Endothelial cell (in vitro differentiated cells): ENCODE data around the gene NECTIN2. TPM values are rescaled to one million over a fixed set of nuclear protein-coding genes. Genes with fewer than 3 reads are reported as not detected.
A peak's percentile ranks its signal among the peaks of the same experiment; 100 is the strongest.

Experiments
- DNase-seq: peaks from one replicate; pipeline ENCODE4 v3.0.0; 2021; ENCODE audit warnings: low spot score
- H3K27ac Mint-ChIP-seq: one replicate; pipeline ENCODE4 v1.8.0; 2021; ENCODE audit warnings: mixed read lengths, inconsistent platforms; ENCODE audit not compliant: unreplicated experiment
- H3K27me3 Mint-ChIP-seq: one replicate; pipeline ENCODE4 v1.8.0; 2021; ENCODE audit warnings: mild to moderate bottlenecking, moderate library complexity, mixed read lengths, inconsistent platforms; ENCODE audit not compliant: unreplicated experiment
- H3K36me3 Mint-ChIP-seq: one replicate; pipeline ENCODE4 v1.8.0; 2021; ENCODE audit warnings: mild to moderate bottlenecking, low read depth, mixed read lengths, inconsistent platforms; ENCODE audit not compliant: unreplicated experiment
- H3K4me1 Mint-ChIP-seq: one replicate; pipeline ENCODE4 v1.8.0; 2021; ENCODE audit warnings: mild to moderate bottlenecking, mixed read lengths, inconsistent platforms; ENCODE audit not compliant: unreplicated experiment
- H3K4me3 Mint-ChIP-seq: one replicate; pipeline ENCODE4 v1.8.0; 2021; ENCODE audit warnings: mild to moderate bottlenecking, mixed read lengths, inconsistent platforms; ENCODE audit not compliant: unreplicated experiment
- H3K9me3 Mint-ChIP-seq: one replicate; pipeline ENCODE4 v1.8.0; 2021; ENCODE audit warnings: mixed read lengths, inconsistent platforms; ENCODE audit not compliant: unreplicated experiment
- total RNA-seq: library from RNA; stranded (reverse); fragmentation: NEBNext Ultra II Directional; extraction: Animal tissue kit (Norgen Biotek cat#: 25700); gene quantifications from one replicate; pipeline ENCODE4 v1.2.1, GENCODE V29; 2021; ENCODE audit not compliant: unreplicated experiment
- TF ChIP-seq, protein P1 (sequence below): fragments of 200-600 bp; sonication (generic); IDR thresholded peaks from one replicate; pipeline ENCODE4 v1.5.0; 2021; ENCODE audit warnings: antibody characterized with exemption; ENCODE audit not compliant: unreplicated experiment

The NECTIN2 gene
- total RNA-seq, 1 donor from 2014 or later, result 342 TPM

DNA sequence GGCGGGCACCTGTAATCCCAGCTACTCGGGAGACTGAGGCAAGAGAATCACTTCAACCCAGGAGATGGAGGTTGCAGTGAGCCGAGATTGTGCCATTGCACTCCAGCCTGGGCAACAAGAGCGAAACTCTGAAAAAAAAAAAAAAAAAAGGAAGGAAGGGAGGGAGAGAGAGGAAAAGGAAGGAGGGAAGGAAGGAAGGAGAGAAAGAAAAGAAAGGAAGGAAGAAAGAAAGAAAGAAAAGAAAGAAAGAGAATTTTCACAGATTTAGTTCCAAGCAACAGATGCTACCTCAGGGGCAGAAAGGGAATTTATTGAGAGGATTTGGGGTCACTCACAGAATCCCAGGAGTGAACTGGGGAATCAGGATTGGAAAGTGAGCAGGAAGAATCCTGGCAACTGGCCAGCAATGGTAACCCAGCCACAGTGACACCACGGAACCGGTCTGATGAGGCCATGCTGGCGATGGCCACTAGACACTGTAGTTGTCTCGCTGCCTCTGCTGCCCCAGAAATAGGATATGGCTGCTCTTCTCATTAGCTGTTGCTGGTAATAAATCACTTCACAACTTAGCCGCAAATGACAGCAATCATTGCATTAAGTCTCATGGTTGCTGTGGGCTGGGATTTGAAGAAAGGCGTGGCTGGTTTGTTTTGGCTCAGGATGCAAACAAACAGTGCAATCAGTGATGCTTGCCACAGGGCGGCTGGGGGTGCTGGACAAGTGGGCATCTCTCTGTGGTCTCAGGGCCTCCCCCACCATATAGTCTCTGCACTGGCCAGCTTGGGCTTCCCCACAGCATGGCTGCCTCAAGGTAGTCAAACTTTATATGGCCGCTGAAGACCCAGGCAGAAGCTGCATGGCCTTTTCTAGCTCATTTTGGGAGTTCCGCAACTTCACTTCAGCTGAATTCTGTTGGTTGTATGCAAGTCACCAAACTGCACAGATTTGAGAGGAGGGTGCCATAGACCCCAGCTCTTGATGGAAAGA lies 42.4 kb upstream of the NECTIN2 start:
- no peak for DNase-seq
- TF ChIP-seq, protein P1, sequence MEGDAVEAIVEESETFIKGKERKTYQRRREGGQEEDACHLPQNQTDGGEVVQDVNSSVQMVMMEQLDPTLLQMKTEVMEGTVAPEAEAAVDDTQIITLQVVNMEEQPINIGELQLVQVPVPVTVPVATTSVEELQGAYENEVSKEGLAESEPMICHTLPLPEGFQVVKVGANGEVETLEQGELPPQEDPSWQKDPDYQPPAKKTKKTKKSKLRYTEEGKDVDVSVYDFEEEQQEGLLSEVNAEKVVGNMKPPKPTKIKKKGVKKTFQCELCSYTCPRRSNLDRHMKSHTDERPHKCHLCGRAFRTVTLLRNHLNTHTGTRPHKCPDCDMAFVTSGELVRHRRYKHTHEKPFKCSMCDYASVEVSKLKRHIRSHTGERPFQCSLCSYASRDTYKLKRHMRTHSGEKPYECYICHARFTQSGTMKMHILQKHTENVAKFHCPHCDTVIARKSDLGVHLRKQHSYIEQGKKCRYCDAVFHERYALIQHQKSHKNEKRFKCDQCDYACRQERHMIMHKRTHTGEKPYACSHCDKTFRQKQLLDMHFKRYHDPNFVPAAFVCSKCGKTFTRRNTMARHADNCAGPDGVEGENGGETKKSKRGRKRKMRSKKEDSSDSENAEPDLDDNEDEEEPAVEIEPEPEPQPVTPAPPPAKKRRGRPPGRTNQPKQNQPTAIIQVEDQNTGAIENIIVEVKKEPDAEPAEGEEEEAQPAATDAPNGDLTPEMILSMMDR, result no peak
- no peaks in the 10 kb centered on the region for H3K9me3 Mint-ChIP-seq
- peaks cover 3% of the 10 kb centered on the region for H3K27me3 Mint-ChIP-seq
- H3K27ac Mint-ChIP-seq, result no peak overlapping the region
- no peak overlapping the region for H3K4me3 Mint-ChIP-seq
- H3K36me3 Mint-ChIP-seq, result no peaks in the 10 kb centered on the region
- H3K4me1 Mint-ChIP-seq, result peaks cover 9% of the 10 kb centered on the region

DNA sequence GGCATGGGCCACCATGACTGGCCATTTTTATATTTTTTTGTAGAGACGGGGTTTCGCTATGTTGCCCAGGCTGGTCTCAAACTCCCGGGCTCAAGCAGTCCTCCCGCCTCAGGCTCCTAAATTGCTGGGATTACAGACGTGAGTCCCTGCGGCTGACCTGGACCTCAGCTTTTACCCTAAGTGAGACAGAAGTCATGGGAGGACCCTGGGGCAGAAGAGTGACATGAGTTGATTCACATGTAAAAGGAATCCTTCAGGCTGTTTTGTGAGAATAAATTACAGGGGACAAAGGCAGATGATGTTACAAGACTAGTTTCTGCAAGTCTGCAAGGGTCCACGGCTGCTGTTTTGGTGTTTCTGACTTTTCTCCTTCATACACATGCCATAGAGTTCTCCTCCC lies 39.8 kb upstream of the NECTIN2 start:
- Mint-ChIP-seq H3K36me3 (no peaks in the 10 kb centered on the region), H3K4me3 (no peak overlapping the region), H3K27ac (no peak overlapping the region), H3K27me3 (peaks cover 1% of the 10 kb centered on the region), H3K9me3 (no peaks in the 10 kb centered on the region), H3K4me1 (peaks cover 7% of the 10 kb centered on the region)
- TF ChIP-seq, protein P1, result no peak
- no peak for DNase-seq

DNA sequence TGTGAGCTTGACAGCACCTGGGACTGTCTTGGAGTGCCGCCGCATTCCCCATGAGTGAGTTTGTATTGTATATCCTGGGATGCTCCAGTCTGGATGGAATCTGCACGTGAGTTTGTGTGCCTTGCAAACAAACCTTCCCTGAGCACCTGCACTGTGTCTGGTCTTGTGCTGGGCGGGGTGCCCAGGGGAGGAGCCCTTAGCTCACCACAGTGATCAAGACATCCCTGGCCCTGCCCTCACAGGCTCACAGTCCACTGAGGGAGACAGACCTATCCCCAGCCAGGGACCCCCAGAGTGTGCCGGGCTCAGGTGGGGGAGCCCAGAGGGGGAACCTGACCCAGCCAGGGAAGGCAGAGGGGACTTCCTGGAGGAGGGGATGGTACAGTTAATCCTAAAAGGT lies 38.9 kb upstream of the NECTIN2 start:
- H3K27me3 Mint-ChIP-seq, result peaks cover 3% of the 10 kb centered on the region
- peaks cover 7% of the 10 kb centered on the region for H3K4me1 Mint-ChIP-seq
- H3K27ac Mint-ChIP-seq, result no peak overlapping the region
- no peak overlapping the region for H3K4me3 Mint-ChIP-seq
- no peaks in the 10 kb centered on the region for H3K9me3 Mint-ChIP-seq
- DNase-seq, result no peak
- TF ChIP-seq, protein P1, result no peak
- peaks cover 5% of the 10 kb centered on the region for H3K36me3 Mint-ChIP-seq

DNA sequence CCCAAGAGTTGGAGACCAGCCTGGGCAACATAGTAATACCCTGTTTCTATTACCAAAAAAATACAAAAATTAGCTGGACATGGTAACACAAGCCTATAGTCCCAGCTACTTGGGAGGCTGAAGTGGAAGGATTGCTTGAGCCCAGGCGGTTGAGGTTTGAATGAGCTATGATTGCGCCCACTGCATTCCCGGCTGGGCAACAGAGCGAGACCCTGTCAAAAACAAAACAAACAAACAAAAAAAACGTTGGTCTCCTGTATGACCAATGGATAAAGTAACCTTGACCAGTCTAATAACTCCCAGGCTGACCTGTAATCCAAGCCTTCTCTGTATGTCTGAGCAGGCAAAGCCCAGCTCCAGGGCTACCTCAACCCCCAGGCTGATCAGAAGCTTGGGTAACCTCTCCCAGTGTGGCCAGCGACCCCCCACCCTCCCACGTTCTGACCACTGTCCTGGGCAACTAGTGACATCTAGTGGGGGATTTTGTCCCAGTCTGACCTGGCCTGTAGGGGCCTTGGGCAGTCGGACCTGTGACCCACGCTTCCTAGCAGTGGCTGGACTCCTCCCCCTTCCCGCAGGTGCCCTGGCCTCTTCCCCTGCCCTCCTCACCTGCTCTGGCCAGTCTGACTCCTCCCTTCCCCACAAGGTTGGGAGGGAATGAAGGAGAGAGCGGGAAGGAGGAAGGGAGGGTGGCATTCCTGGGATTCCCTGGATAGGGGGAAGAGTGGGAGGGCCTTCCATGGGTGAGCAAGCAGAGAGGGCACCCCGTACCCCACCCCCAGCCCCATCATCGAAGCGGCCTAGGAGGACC lies 38.2 kb upstream of the NECTIN2 start:
- Mint-ChIP-seq H3K27ac (no peak overlapping the region), H3K4me1 (peaks cover 7% of the 10 kb centered on the region)
- TF ChIP-seq, protein P1, result peak; percentile 35

More for the DNA sequence above, 38.2 kb upstream of the NECTIN2 start:
- peaks cover 5% of the 10 kb centered on the region for H3K36me3 Mint-ChIP-seq
- no peaks in the 10 kb centered on the region for H3K9me3 Mint-ChIP-seq
- peak; percentile 77 for DNase-seq
- H3K27me3 Mint-ChIP-seq, result peaks cover 2% of the 10 kb centered on the region
- peak overlapping the region; percentile 59 for H3K4me3 Mint-ChIP-seq
